ENCODE results near the gene SMAP1.

SMAP1 gene

GRCh38 chr6:70705772-70706171, 38.1 kb downstream of the SMAP1 start:
- TF ChIP-seq, protein P1, sequence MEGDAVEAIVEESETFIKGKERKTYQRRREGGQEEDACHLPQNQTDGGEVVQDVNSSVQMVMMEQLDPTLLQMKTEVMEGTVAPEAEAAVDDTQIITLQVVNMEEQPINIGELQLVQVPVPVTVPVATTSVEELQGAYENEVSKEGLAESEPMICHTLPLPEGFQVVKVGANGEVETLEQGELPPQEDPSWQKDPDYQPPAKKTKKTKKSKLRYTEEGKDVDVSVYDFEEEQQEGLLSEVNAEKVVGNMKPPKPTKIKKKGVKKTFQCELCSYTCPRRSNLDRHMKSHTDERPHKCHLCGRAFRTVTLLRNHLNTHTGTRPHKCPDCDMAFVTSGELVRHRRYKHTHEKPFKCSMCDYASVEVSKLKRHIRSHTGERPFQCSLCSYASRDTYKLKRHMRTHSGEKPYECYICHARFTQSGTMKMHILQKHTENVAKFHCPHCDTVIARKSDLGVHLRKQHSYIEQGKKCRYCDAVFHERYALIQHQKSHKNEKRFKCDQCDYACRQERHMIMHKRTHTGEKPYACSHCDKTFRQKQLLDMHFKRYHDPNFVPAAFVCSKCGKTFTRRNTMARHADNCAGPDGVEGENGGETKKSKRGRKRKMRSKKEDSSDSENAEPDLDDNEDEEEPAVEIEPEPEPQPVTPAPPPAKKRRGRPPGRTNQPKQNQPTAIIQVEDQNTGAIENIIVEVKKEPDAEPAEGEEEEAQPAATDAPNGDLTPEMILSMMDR (IDR thresholded peaks at IDR 0.05) = no peak

DNA sequence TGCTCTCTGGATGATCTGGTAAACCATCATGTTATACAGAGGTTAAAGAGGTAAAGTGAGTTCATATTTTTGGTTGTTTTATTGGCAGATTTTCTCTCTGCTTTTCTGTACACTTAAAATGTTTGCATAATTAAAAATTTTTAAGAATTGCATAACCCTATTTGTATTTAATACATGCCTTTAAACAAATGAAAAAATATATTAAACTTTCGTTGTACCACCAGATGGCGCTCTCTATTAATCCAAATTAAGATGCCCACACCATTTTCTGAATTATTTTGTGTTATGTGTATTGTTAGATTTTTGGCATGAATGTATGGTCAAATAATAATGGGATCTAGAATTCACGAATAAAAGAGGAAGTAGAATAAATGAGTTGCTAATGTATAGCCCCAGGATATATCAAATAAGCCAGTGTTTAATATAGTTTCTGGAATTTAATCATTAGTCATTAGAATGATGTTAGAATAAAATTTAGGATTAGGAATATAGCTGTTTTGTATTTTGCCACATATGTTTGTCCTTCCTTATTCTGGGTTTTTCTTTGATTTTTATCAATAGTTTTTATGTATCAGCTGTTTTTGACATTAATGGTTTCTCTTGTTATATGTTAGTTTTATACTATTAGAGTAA, 38.9 kb downstream of the SMAP1 start:
- TF ChIP-seq, protein P1 (IDR thresholded peaks at IDR 0.05) = peak; percentile 49

DNA sequence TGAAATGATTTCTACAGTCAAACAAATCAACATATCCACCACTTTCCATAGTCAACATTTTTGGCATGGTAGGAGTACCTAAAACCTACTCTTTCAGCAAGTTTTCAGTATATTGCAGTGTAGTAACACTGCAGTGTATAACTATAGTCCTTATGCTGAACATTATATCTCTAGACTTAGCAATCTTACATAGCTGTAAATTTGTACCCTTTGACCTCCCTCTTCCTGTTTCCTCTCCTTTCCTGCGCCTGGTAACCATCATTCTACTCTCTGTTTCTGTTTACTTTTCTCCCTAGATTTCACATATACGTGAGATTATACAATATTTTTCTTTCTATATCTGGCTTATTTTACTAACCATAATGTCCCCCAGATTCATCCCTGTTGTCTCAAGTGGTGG, 40.2 kb downstream of the SMAP1 start:
- TF ChIP-seq, protein P1 (IDR thresholded peaks at IDR 0.05) = no peak

GRCh38 chr6:70708448-70708847, 40.8 kb downstream of the SMAP1 start:
- TF ChIP-seq, protein P1 (IDR thresholded peaks at IDR 0.05) = no peak

- TF ChIP-seq, protein P1 (IDR thresholded peaks at IDR 0.05) = no peak
These were observed 42.1 kb downstream of the SMAP1 start for GRCh38 chr6:70709826-70710225.

- TF ChIP-seq, protein P1 (IDR thresholded peaks at IDR 0.05) = no peak
These were observed 47.1 kb downstream of the SMAP1 start for GRCh38 chr6:70714716-70715257.

- TF ChIP-seq, protein P1 (IDR thresholded peaks at IDR 0.05) = no peak
These were observed 49.5 kb downstream of the SMAP1 start for GRCh38 chr6:70717038-70717801.
